Kidney capillary endothelial cell (primary cell): ENCODE measurements around the gene EIF3L.
A peak's percentile ranks its signal among the peaks of the same experiment; 100 is the strongest.
"Not testable (repeated sequence)": the region's sequence is repeated elsewhere in the genome, so short reads cannot be mapped to it uniquely, and the experiment has no call there.

Experiments
- DNase-seq: peaks from one replicate; pipeline ENCODE4 v3.0.0-alpha.2; 2018; ENCODE audit warnings: low spot score

EIF3L gene

DNA sequence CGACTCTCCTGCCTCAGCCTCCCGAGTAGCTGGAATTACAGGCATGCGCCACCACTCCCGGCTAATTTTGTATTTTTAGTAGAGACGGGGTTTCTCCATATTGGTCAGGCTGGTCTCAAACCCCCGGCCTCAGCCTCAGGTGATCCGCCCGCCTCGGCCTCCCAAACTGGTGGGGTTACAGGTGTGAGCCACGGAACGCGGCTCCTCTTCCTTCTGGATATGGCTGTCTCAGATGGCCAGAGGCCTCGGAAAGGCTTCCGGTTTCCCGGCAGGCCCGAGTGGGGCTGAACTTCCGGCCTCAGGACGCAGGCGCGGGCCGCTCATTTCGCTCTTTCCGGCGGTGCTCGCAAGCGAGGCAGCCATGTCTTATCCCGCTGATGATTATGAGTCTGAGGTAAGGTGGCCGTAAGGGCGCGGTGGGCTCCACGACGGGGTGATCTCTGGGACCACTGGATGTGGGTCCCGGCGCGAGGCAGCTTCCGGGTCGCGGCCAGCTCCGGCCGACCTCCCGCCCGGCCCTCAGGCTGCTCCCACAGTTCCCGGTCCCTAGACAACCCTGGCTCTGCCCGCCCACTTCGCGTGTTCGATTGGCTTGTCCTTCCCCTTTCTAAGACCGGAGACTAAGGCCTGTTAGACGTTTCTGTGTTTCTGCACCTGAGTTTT is at the start of gene EIF3L:
EIF3L (plus strand) TSS at position 331 of the 663 bp plus-strand sequence; CDS start at position 362, 31 bp downstream.
- peak; percentile 93 for DNase-seq

- not testable (repeated sequence) for DNase-seq
Measured at GRCh38 chr22:37799979-37800378, 49.2 kb upstream of the EIF3L start.

GRCh38 chr22:37801946-37802309 is 47.3 kb upstream of the EIF3L start:
- no peak for DNase-seq

DNA sequence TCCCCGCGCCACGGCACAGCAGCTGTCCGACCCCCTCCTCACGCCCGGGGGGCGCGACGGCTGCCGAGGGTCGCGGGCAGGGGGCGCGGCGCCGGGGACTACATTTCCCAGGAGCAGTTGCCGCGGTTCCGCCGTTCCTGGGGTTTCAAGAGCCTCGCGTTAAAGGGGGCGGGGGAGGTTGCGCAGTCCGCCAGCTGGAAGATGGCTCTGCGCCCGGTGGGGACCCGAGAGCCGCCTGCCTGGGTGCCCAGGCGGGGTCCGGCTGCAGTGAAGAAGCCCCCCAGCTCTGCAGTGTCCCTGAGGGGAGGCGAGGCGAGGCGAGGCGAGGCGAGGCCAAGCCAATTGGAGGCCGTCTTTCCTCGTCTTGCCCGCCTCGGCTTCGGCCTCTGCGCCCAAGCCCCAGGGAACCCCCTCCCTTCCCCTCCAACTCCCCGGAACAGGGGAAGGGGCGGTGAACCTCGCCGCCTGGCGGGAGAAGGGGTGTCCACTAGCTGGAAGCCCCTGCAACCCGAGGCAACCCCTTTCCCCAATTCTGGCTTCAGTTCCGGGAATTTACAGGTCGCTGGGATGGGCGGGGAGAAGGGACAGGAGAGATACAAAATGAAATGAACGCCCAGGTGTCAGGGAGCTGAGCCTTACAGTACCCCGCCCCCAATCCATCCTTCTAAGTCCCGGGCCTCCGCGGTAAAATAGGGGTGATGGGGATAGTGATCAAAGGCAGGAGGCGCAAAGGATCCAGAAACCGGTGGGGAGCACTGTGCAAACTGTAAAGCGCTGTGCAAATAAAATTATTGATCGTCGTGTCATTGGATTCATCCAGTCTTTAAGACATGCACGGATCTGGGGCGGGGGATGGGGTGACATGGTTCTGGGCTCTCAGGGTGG is 46.7 kb upstream of the EIF3L start:
- no peak for DNase-seq

DNA sequence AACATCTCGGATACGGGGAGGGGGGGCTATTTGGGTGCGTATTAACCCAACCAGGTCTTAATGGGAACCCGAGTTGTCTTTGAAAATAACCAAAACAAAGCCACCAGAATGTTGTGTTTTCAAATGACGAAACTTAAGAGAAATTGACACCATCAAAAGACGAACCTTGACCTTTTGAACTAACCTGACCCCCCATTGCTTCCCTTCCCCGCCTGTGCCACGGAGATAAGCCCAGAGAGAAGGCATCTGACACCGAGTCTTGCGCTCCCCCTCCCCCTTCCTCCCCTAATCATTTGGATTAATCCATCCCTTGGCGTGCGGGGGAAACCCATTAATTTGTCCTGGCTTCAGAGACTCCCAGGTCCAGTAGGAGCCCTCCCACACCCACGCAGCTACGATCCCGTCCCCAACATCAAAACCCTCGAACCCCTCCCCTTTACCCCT is 46.0 kb upstream of the EIF3L start:
- DNase-seq, result no peak

DNA sequence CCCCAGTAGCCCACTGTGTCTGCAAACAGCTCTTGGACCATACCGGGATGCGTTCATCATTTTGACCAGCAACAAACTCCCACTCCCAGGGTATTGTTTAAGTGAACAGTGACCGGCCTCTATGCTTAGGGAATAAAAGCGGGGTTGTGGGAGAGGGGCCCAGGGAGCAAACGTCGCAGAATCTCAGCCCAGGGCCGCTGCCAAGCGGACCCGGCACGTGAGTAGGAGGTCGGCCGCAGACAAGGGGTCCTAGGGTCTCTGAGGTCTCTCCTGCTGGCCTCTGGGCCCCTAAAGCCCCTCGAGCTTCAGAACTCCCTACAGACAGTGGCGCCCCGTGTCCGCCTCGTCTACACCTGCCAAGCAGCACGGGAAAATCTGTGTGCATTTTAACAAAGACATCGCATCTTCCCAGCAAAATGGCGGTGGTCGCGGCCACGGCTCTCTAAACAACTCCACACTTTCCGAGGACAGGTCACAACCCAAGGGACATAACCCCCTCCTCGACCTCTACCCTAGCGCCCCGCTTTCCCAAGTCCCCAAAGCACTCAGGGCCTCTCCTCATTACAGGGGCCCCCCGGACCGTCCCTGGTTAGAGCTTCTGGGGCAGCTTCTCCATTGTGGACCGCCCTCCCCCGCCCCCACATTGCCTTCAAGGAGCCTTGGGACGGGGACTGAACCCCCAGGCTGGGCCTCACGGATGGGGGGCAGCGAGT is 45.4 kb upstream of the EIF3L start:
- no peak for DNase-seq

DNA sequence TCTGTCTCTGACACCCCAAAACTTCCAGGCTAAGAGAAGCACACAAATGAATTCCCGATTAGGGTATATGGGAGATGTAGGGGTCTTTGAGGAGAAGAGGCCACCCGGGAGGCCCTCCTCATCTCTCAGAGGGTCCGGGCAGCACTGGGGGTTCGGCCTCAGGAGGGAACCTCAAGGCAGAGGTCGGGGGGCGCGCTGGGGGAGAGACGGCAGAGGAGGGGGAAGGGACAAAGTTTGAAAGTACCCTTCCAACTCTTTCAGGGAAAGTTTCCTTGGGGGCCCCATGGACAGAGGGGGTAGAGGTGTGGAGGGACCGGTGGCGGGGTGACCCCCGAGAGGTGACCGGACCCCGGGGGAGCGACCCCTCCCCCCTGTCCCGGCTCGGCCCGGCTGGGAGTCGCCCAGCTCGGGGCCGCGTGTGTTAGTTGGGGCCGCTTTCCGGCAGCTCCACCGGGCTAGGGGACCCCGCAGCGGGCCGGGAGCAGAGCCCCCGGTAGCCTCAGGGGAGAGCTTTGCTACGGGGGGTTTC is 44.8 kb upstream of the EIF3L start:
- no peak for DNase-seq

GRCh38 chr22:37804881-37805809 is 44.1 kb upstream of the EIF3L start:
- DNase-seq, result peak; percentile 74

DNA sequence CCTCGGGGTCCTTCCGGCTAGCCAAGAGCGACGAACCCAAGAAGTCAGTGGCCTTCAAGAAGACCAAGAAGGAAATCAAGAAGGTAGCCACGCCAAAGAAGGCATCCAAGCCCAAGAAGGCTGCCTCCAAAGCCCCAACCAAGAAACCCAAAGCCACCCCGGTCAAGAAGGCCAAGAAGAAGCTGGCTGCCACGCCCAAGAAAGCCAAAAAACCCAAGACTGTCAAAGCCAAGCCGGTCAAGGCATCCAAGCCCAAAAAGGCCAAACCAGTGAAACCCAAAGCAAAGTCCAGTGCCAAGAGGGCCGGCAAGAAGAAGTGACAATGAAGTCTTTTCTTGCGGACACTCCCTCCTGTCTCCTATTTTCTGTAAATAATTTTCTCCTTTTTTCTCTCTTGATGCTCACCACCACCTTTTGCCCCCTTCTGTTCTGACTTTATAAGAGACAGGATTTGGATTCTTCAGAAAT is 43.4 kb upstream of the EIF3L start:
- DNase-seq, result no peak

- no peak for DNase-seq
Measured at GRCh38 chr22:37806409-37807333, 42.5 kb upstream of the EIF3L start.

- peak; percentile 86 for DNase-seq
Measured at GRCh38 chr22:37807410-37808293, 41.6 kb upstream of the EIF3L start, which contains the start of gene GCAT. TSS of gene GCAT (plus strand) at chr22:37807934. CDS start at chr22:37807968, 34 bp downstream.

- DNase-seq, result no peak
Measured at GRCh38 chr22:37808294-37808657, 40.9 kb upstream of the EIF3L start.

DNA sequence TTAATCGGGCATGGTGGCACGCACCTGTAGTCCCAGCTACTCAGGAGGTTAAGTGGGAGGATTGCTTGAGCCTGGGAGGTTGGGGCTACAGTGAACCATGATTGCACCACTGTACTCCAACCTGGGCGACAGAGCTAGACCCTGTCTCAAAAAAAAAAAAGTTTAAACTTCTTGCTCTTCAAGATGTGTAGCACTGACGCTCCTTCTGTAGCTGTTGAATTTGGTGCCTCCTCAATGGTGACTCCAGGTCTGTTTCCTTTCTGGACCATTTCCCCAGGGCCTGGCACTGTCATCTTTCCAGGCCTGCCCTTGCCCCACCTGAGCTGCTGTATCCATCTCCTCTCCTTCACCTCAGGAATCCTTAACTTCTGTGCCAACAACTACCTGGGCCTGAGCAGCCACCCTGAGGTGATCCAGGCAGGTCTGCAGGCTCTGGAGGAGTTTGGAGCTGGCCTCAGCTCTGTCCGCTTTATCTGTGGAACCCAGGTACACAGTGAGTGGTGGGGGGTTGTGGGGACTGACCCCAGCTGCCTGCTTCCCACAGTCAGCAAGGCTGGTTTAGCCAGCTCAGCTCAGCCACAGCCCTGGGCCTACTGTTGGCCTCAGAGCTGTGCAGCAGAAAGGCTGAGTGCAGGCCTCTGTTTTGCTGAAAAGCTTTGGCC is 39.4 kb upstream of the EIF3L start:
- DNase-seq, result no peak

DNA sequence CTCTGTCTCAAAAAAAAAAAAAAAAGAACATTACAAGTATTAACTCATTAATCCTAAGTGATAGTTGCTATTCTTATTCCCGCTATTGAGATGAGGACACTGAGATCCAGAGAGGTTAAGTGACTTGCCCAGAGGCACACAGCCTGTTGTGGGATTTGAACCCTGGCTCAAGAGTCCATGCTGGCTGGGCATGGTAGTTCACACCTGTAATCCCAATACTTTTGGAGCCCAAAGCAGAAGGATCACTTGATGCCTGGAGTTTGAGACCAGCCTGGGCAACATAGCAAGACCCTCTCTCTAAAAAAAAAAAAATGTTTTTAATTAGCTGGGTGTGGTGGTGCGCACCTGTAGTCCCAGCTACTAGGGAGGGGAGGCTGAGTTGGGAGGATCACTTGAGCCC is 37.4 kb upstream of the EIF3L start:
- no peak for DNase-seq

DNA sequence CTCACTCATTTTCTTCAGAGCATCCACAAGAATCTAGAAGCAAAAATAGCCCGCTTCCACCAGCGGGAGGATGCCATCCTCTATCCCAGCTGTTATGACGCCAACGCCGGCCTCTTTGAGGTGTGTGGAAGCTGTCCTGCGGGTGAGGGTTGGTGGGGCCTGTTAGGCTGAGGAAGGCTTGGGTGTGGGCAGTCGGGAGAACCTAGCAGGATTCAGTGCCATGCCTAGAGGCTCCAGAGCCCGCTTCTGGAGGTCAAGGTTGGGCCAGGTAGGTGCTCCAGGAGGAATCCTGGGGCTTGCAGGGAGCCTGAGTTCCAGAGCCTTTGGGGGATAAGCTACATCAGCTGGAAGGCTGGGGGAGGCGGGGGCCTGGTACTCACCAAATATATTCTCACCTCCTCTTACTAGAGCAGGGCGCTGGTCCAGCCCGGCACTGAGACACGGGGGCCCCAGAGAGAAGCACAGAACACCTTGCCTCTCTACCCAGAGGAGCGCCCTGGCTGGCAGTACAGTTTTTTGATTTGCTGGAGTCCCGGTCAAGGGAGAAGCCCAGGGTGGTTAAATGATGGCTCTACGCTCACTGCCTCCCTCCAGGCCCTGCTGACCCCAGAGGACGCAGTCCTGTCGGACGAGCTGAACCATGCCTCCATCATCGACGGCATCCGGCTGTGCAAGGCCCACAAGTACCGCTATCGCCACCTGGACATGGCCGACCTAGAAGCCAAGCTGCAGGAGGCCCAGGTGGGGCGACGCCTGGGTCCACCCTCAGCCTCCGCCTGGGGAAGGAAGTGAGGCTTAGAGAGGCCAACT is 36.1 kb upstream of the EIF3L start:
- DNase-seq, result no peak

- DNase-seq, result no peak
Measured at GRCh38 chr22:37815593-37815992, 33.6 kb upstream of the EIF3L start.

GRCh38 chr22:37816543-37817180 is 32.6 kb upstream of the EIF3L start:
- no peak for DNase-seq
